Testis (tissue), 3 donors: ENCODE data around the gene ADGRG3. TPM values are rescaled to one million over a fixed set of nuclear protein-coding genes. Genes with fewer than 3 reads are reported as not detected.

Experiments
- DNase-seq: peaks from one replicate; pipeline ENCODE4 v3.0.0-alpha.2; 2019
- H3K27ac ChIP-seq, 2 donors: fragments of 200-600 bp; sonication (generic); one replicate each; pipeline ENCODE4 v1.5.1; 2019
- H3K27me3 ChIP-seq: fragments of 200-600 bp; sonication (generic); one replicate; pipeline ENCODE4 v1.5.1; 2019
- H3K36me3 ChIP-seq: fragments of 200-600 bp; sonication (generic); one replicate; pipeline ENCODE4 v1.5.1; 2017; ENCODE audit warnings: low read depth; ENCODE audit errors: missing control alignments
- H3K4me1 ChIP-seq: fragments of 200-600 bp; sonication (generic); one replicate; pipeline ENCODE4 v1.5.1; 2019
- H3K4me3 ChIP-seq, 2 donors: fragments of 200-600 bp; sonication (generic); one replicate each; pipeline ENCODE4 v1.5.1; 2017 to 2019
- H3K9me3 ChIP-seq: fragments of 200-600 bp; sonication (generic); one replicate; pipeline ENCODE4 v1.5.1; 2017
- CTCF ChIP-seq, 3 experiments: fragments of 450-650 bp in 2 of 3; fragments of 200-600 bp in 1 of 3; sonication (generic) in 1 of 3; IDR thresholded peaks; one replicate each; pipeline ENCODE4 v1.5.1; 2016 to 2019; ENCODE audit warnings: antibody characterized with exemption in 3 of 3, mild to moderate bottlenecking in 2 of 3, moderate library complexity in 1 of 3
- POLR2A ChIP-seq: fragments of 450-650 bp; IDR thresholded peaks from one replicate; pipeline ENCODE4 v1.6.1; 2017; ENCODE audit warnings: antibody characterized with exemption, mild to moderate bottlenecking, moderate library complexity
- WGBS, 2 donors: methylation state at CpG; one replicate each; pipeline ENCODE4 v1.1.5; 2018; 5-methylcytosine and 5-hydroxymethylcytosine counted together
- intact Hi-C: fragments of 100-400 bp; cut with DNase I; formaldehyde crosslinking; loops from one replicate; pipeline ENCODE4 v1.15.1; 2023; ENCODE audit warnings: low total_unique reads
- polyA plus RNA-seq: library from polyadenylated mRNA; stranded (reverse); fragments of 350-450 nt; fragmentation: Illumina TruSeq; extraction: RNeasy Lipid Tissue Mini Kit (QIAGEN cat#74804); gene quantifications from one replicate; pipeline ENCODE4 v1.2.3, GENCODE V29; 2014; ENCODE audit warnings: low read depth, low replicate concordance; ENCODE audit not compliant: insufficient read depth
- total RNA-seq, 2 donors: library from RNA; depleted of rRNA; stranded (reverse); fragments of >200 nt; gene quantifications; one replicate each; pipeline ENCODE4 v1.2.3, GENCODE V29; 2016

The ADGRG3 gene
- total and polyA plus RNA-seq, 3 donors from 2014 or later, result 0.37 to 0.82 (median 0.63) TPM

- H3K27ac ChIP-seq, result no peak overlapping the region
- H3K27me3 ChIP-seq, result no peaks in the 10 kb centered on the region
- H3K4me3 ChIP-seq, result no peak overlapping the region
- WGBS, 2 donors, result 79 to 86% methylated on average over 6 of the region's 6 CpGs
- intact Hi-C loops, result no loop called here
- no peaks in the 10 kb centered on the region for H3K9me3 ChIP-seq
- DNase-seq, result no peak
- no peaks in the 10 kb centered on the region for H3K36me3 ChIP-seq
- peaks cover 11% of the 10 kb centered on the region for H3K4me1 ChIP-seq
- TF ChIP-seq POLR2A, result no peak
- TF ChIP-seq CTCF (IDR thresholded peaks at IDR 0.05), result no peak
Measured at GRCh38 chr16:57649443-57649751, 18.7 kb upstream of the ADGRG3 start.

GRCh38 chr16:57649846-57650245 lies 18.3 kb upstream of the ADGRG3 start:
- intact Hi-C loops, result no loop called here

GRCh38 chr16:57651344-57652333 lies 16.5 kb upstream of the ADGRG3 start:
- WGBS, 2 donors, result 84 to 93% methylated on average over 10 of the region's 10 CpGs
- no peaks in the 10 kb centered on the region for H3K36me3 ChIP-seq
- intact Hi-C loops, result no loop called here
- peaks cover 9% of the 10 kb centered on the region for H3K4me1 ChIP-seq
- no peak for TF ChIP-seq CTCF (IDR thresholded peaks at IDR 0.05)
- TF ChIP-seq POLR2A, result no peak
- H3K27ac ChIP-seq, result no peak overlapping the region
- no peak overlapping the region for H3K4me3 ChIP-seq
- H3K9me3 ChIP-seq, result no peaks in the 10 kb centered on the region
- DNase-seq, result no peak
- H3K27me3 ChIP-seq, result no peaks in the 10 kb centered on the region

More at GRCh38 chr16:57649846-57650245, 18.3 kb upstream of the ADGRG3 start:
- Histone ChIP-seq H3K4me1 (peaks cover 11% of the 10 kb centered on the region), H3K36me3 (no peaks in the 10 kb centered on the region), H3K27ac (no peak overlapping the region), H3K9me3 (no peaks in the 10 kb centered on the region), H3K27me3 (no peaks in the 10 kb centered on the region), H3K4me3 (no peak overlapping the region)
- TF ChIP-seq CTCF (IDR thresholded peaks at IDR 0.05) (no peak), POLR2A (no peak)
- 90 to 91% methylated on average over 7 of the region's 7 CpGs for WGBS, 2 donors
- no peak for DNase-seq

- H3K4me1 ChIP-seq, result peaks cover 3% of the 10 kb centered on the region
- no peaks in the 10 kb centered on the region for H3K9me3 ChIP-seq
- WGBS, 2 donors, result 88 to 92% methylated on average over 15 to 23 of the region's 23 CpGs
- DNase-seq, result no peak
- H3K27me3 ChIP-seq, result no peaks in the 10 kb centered on the region
- no peak overlapping the region for H3K27ac ChIP-seq
- no peaks in the 10 kb centered on the region for H3K36me3 ChIP-seq
- no peak overlapping the region for H3K4me3 ChIP-seq
- intact Hi-C loops, result no loop called here
- TF ChIP-seq POLR2A (no peak), CTCF (IDR thresholded peaks at IDR 0.05) (no peak)
Measured at GRCh38 chr16:57652695-57653471, 15.2 kb upstream of the ADGRG3 start.
